Measurements from ENCODE around the gene SEC14L1.

DNA sequence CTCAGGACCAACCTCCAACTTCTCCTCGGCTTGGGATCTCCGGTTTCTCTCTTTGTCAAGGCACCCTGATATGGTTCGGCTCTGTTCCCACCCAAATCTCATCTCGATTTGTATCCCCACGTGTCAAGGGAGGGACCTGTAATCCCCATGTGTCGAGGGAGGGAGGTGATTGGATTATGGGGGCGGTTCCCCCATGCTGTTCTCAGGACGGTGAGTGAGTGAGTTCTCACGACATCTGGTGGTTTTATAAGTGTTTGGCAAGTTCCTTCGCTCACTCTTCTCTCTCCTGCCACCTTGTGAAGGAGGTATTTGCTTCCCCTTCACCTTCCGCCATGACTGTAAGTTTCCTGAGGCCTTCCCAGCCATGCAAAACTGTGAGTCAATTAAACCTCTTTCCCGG is 117.9 kb downstream of the SEC14L1 start:
- TF ChIP-seq, protein P1, sequence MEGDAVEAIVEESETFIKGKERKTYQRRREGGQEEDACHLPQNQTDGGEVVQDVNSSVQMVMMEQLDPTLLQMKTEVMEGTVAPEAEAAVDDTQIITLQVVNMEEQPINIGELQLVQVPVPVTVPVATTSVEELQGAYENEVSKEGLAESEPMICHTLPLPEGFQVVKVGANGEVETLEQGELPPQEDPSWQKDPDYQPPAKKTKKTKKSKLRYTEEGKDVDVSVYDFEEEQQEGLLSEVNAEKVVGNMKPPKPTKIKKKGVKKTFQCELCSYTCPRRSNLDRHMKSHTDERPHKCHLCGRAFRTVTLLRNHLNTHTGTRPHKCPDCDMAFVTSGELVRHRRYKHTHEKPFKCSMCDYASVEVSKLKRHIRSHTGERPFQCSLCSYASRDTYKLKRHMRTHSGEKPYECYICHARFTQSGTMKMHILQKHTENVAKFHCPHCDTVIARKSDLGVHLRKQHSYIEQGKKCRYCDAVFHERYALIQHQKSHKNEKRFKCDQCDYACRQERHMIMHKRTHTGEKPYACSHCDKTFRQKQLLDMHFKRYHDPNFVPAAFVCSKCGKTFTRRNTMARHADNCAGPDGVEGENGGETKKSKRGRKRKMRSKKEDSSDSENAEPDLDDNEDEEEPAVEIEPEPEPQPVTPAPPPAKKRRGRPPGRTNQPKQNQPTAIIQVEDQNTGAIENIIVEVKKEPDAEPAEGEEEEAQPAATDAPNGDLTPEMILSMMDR (conservative IDR thresholded peaks at IDR 0.05; ENCODE audit: low read depth, low read length), result no peak
- no peak for TF ChIP-seq EZH2 (IDR thresholded peaks at IDR 0.05; ENCODE audit: borderline replicate concordance, low read depth, low read length, poor library complexity, severe bottlenecking)

All from A673 (cell line).